HG02588 (cell line): ENCODE measurements around the gene GAGE2A.
"Not testable (repeated sequence)": the region's sequence is repeated elsewhere in the genome, so short reads cannot be mapped to it uniquely, and the experiment has no call there.

ENCODE experiments used
- ATAC-seq: cut with Tn5 transposase; IDR thresholded peaks from one replicate; pipeline ENCODE4 v1.9.1; 2021; ENCODE audit warnings: mild to moderate bottlenecking, moderate library complexity; ENCODE audit not compliant: unreplicated experiment

The GAGE2A gene, protein sequence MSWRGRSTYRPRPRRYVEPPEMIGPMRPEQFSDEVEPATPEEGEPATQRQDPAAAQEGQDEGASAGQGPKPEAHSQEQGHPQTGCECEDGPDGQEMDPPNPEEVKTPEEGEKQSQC

GRCh38 chrX:49589196-49589595, at the start of gene GAGE2A:
Gene GAGE2A (plus strand): TSS chrX:49589496. CDS start chrX:49590651, 1,155 bp downstream.
- not testable (repeated sequence) for ATAC-seq

- ATAC-seq: not testable (repeated sequence)
Measured at GRCh38 chrX:49541433-49541832, 47.9 kb upstream of the GAGE2A start, which contains the start of gene GAGE12D. Gene GAGE12D (plus strand): TSS chrX:49541733. CDS start chrX:49542888, 1,155 bp downstream.

- not testable (repeated sequence) for ATAC-seq
Measured at GRCh38 chrX:49550989-49551388, 38.3 kb upstream of the GAGE2A start, which contains the start of gene GAGE12E. Gene GAGE12E (plus strand): TSS chrX:49551289. CDS start chrX:49552444, 1,155 bp downstream.

DNA sequence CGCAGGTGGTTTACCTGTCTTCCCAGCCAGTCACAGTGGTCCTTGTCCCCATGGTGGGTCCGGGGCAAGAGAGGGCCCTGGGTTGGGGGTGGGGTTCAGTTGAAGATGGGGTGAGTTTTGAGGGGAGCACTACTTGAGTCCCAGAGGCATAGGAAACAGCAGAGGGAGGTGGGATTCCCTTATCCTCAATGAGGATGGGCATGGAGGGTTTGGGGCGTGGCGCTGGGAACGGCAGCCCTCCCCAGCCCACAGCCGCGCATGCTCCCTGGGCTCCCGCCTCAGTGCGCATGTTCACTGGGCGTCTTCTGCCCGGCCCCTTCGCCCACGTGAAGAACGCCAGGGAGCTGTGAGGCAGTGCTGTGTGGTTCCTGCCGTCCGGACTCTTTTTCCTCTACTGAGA, 28.8 kb upstream of the GAGE2A start, which contains the start of gene GAGE12F:
Gene GAGE12F (plus strand): TSS at position 301 of the 400 bp plus-strand sequence. CDS start 1,155 bp downstream, outside the sequence.
- ATAC-seq: not testable (repeated sequence)

- ATAC-seq: not testable (repeated sequence)
Measured at GRCh38 chrX:49568728-49569127, 20.6 kb upstream of the GAGE2A start.

DNA sequence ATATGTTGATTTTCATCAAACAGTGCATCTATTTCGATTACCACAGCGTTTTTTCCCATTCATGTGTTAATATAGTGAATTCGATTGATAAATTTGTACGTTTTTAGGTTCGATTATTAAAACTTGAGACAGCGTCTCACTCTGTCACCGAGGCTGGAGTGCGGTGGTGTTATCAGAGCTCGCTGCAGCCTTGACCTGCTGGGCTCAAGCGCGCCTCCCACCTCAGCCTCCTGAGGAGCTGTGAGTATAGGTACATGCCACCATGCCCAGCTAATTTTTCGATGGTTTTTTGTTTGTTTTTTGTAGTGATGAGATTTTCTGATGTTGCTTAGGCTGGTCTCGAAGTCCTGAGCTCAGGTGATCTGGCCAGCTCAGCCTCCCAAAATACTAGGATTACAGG, 20.1 kb upstream of the GAGE2A start:
- not testable (repeated sequence) for ATAC-seq

GRCh38 chrX:49570100-49570499, 19.2 kb upstream of the GAGE2A start, which contains the start of gene GAGE12G:
Gene GAGE12G (plus strand): TSS chrX:49570400. CDS start chrX:49571555, 1,155 bp downstream.
- not testable (repeated sequence) for ATAC-seq

- not testable (repeated sequence) for ATAC-seq
Measured at GRCh38 chrX:49579649-49580048, 9.6 kb upstream of the GAGE2A start, which contains the start of gene GAGE12H. Gene GAGE12H (plus strand): TSS chrX:49579949. CDS start chrX:49581104, 1,155 bp downstream.

GRCh38 chrX:49589769-49590478, 628 bp downstream of the GAGE2A start:
- ATAC-seq: not testable (repeated sequence)

DNA sequence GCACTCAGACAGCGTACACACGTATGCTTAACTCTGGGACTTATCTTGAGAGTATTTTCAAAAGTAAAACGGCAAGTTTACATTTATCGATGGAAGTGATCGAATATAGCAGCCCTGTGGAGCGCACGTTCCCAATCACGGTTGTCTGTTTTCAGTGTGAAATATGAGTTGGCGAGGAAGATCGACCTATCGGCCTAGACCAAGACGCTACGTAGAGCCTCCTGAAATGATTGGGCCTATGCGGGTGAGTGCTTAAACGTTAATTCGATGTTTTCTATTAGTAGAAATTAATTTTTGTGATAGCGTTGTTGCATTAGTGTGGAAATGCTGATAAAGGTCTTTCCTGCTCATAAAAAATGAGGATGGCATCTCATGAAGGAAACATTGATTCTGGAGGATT, 1.2 kb downstream of the GAGE2A start:
- not testable (repeated sequence) for ATAC-seq

DNA sequence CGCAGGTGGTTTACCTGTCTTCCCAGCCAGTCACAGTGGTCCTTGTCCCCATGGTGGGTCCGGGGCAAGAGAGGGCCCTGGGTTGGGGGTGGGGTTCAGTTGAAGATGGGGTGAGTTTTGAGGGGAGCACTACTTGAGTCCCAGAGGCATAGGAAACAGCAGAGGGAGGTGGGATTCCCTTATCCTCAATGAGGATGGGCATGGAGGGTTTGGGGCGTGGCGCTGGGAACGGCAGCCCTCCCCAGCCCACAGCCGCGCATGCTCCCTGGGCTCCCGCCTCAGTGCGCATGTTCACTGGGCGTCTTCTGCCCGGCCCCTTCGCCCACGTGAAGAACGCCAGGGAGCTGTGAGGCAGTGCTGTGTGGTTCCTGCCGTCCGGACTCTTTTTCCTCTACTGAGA, 9.4 kb downstream of the GAGE2A start, which contains the start of gene GAGE1:
Gene GAGE1 (plus strand): TSS at position 301 of the 400 bp plus-strand sequence. CDS start 1,155 bp downstream, outside the sequence.
- ATAC-seq: not testable (repeated sequence)

- ATAC-seq: no peak
Measured at GRCh38 chrX:49610718-49611310, 21.5 kb downstream of the GAGE2A start.

GRCh38 chrX:49618574-49618973, 29.3 kb downstream of the GAGE2A start:
- no peak for ATAC-seq

DNA sequence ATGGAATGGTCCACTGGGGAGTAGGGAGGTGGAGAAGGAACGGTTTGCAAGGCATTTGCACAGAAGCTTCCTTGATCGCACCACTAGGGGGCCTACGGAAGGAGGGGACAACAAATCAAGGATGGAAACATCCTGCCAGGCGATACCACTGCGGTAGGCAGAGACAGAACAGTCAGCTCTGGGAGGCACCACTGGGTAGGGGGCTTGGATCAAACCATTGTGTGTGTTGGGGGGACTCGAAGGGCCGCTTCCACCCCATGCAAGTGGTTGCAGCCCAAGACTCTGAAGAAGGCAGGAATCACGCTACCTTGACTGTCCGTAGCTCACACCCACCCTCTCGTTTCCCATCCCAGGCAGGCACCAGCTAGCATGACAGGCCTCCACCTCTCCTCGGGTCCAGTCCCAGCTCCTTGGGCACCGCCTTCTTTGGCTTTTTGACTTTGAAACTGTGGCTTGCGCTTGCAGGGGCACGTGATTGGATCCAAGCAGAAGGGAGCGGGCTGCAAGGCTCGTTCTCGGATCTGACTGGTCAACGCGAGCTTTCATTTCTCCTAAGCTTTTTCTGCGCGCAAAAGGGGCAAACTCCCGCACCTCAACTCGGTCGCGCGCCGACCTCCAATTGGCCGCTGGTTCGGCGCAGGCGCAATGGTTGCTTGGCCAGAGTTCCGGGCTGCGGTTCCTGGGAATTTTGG, 37.9 kb downstream of the GAGE2A start:
- ATAC-seq: no peak

DNA sequence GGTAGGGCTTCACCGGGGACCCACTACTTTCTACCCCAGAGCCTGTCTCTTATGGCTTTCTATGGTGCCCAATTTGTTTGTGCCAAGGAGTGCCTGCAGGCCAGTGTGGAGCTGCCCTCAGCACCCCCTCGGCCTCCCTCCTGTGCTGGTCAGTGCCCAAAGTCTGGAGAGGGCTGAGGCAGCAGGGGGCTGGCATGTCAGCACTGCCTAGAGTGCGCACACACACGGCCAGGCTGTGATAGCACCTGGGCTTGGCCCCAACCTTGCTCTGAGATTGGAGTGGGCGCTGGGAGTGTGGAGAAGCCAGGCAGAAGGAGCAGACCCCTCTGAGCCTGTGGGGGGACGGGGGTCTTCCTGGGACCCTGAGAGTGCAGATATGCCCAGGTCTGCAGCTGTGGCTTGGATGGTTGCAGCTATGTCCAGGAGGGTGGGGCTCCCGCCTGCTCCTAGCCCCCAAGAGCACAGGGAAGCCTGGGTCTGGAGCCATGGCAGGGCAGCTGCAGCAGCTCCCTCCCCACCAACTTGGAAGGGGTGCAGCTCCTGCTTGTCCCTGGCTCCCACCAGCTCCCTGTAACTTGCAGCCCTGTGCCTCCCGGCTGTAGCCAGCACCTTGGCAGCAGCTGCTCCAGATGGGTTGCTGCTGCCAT, 55.8 kb downstream of the GAGE2A start:
- ATAC-seq: no peak
